Body of pancreas (tissue), 4 donors: ENCODE data around the gene MAMDC2. TPM values are rescaled to one million over a fixed set of nuclear protein-coding genes. Genes with fewer than 3 reads are reported as not detected.

Source experiments
- ATAC-seq: fragments of 150-250 bp; one replicate; pipeline ENCODE4 v1.9.1; 2016
- DNase-seq, 4 donors: peaks; one replicate each; pipeline ENCODE4 v3.0.0-alpha.2; 2019
- H3K27ac ChIP-seq, 4 donors: fragments of 200-600 bp; sonication (generic); 1 replicate in 3 of 4; 2 replicates in 1 of 4; pipeline versions ENCODE4 v1.5.1 to v1.6.1; 2016 to 2019; ENCODE audit warnings: mild to moderate bottlenecking in 1 of 4, mixed read lengths in 1 of 4, moderate library complexity in 1 of 4
- H3K27me3 ChIP-seq, 2 donors: fragments of 200-600 bp; sonication (generic); one replicate each; pipeline ENCODE4 v1.6.0; 2016; ENCODE audit warnings: mild to moderate bottlenecking in 1 of 2
- H3K36me3 ChIP-seq, 2 donors: fragments of 200-600 bp; sonication (generic); replicated peaks in 1 of 2; 2 replicates each; pipeline ENCODE4 v1.5.1; 2016; ENCODE audit warnings: low read depth in 2 of 2; ENCODE audit not compliant: insufficient read depth in 1 of 2
- H3K4me1 ChIP-seq: fragments of 200-600 bp; sonication (generic); one replicate; pipeline ENCODE4 v1.6.0; 2016
- H3K4me3 ChIP-seq, 2 donors: fragments of 200-600 bp; sonication (generic); 1 replicate in 1 of 2; 2 replicates in 1 of 2; pipeline ENCODE4 v1.5.1; 2016 to 2019
- H3K9me3 ChIP-seq, 3 donors: fragments of 200-600 bp; sonication (generic); 1 replicate in 2 of 3; 2 replicates in 1 of 3; pipeline ENCODE4 v1.5.1; 2016
- CTCF ChIP-seq, 7 experiments: fragments of 450-650 bp in 4 of 7; fragments of 200-600 bp in 3 of 7; sonication (generic) in 3 of 7; IDR thresholded peaks; one replicate each; pipeline ENCODE4 v1.5.1; 2016 to 2019; ENCODE audit warnings: antibody characterized with exemption in 7 of 7
- POLR2A ChIP-seq, 3 donors: fragments of 450-650 bp; IDR thresholded peaks; one replicate each; pipeline ENCODE4 v1.6.1; 2016; ENCODE audit warnings: antibody characterized with exemption in 3 of 3, mild to moderate bottlenecking in 2 of 3
- WGBS, 2 donors: methylation state at CpG; one replicate each; pipeline ENCODE4 v1.1.5; 2017; 5-methylcytosine and 5-hydroxymethylcytosine counted together
- intact Hi-C: fragments of 100-400 bp; cut with DNase I; formaldehyde crosslinking; loops from one replicate; pipeline ENCODE4 v1.15.1; 2023
- total RNA-seq, 2 donors: library from RNA; depleted of rRNA; stranded (reverse); fragments of >200 nt; gene quantifications; one replicate each; pipeline ENCODE4 v1.1.0, GENCODE V29; 2016

MAMDC2 gene
- total RNA-seq, 2 donors from 2014 or later: 4.0 to 17.1 TPM

DNA sequence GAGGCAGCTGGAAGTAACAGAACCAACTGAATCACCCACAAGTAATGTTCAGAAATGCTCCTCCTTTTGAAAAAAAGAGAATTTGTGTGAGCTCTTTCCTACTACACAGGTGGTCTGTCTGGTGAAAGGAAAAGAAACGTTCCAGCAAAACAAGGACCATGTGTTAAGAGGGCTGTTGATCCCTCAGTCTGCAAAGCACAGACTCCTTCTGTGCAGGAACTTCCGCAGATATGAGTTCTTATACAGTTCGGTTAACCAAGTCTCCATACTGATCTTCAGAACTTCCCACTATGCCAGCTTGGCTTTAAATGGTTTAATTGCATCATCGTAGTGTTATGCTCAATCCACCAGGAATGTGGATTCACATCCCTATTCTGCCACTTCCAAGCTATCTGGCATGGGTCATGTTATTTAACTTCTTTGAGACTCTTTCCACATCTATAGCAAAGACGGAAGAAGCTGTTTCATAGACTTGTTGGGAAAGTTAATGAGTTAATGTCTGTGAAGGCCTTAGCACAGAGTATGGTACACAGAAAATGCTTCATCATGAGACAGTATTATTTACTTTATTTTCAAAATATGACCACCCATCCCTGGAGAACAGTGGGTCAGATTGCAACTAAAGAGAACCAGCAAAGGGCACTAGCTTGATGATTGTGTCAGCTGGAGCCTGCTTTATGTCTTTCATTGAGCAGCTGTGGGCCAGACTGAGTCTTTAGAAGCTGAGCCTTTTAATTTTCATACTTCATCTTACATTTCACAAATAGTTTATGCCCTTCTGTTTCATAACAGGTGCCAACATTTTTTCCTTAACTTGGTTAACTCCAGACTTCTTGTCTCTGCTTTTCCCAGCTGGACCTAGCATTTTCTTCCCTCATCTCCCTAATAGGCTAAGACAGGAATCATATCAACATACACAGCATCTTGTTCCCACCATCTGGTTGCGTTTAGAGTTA is 89.9 kb downstream of the MAMDC2 start:
- ATAC-seq: no peak
- H3K9me3 ChIP-seq: no peaks in the 10 kb centered on the region
- no peak overlapping the region for H3K4me3 ChIP-seq
- no peak for TF ChIP-seq CTCF (IDR thresholded peaks at IDR 0.05)
- TF ChIP-seq POLR2A (IDR thresholded peaks at IDR 0.05): no peak
- H3K27me3 ChIP-seq: no peaks in the 10 kb centered on the region
- intact Hi-C loops: no loop called here
- no peaks in the 10 kb centered on the region for H3K36me3 ChIP-seq
- no peak overlapping the region for H3K27ac ChIP-seq
- WGBS, 2 donors: 86 to 91% methylated on average over 6 of the region's 6 CpGs
- H3K4me1 ChIP-seq: peaks cover 3% of the 10 kb centered on the region
- DNase-seq: no peak

- Histone ChIP-seq H3K27me3 (no peaks in the 10 kb centered on the region), H3K4me1 (no peaks in the 10 kb centered on the region), H3K4me3 (no peak overlapping the region), H3K36me3 (no peaks in the 10 kb centered on the region), H3K9me3 (no peaks in the 10 kb centered on the region), H3K27ac (no peak overlapping the region)
- ATAC-seq (no peak), DNase-seq (no peak)
- 100% methylated on average over 1 of the region's 1 CpG for WGBS, 2 donors
- TF ChIP-seq POLR2A (IDR thresholded peaks at IDR 0.05): no peak
- no peak for TF ChIP-seq CTCF (IDR thresholded peaks at IDR 0.05)
- intact Hi-C loops: no loop called here
Measured at GRCh38 chr9:70134360-70134759, 90.7 kb downstream of the MAMDC2 start.

DNA sequence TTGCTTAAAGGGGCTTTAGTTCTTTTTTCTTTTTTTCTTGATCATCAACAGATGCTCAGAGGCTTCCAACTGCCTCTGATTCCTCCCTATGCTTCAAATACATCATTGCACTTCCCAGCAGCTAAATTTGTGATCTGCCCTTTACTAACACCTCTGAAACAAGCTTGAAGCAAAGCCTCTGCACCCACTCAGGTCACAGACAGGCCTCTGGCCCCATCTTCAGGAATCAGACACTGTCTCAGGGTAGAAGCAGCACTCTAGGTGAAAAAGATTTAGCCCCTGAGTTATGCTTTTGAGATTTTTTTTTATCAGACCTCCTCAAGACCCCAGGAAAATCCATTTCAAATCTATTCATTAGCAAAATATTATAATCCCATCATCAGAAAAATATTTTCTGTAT is 91.5 kb downstream of the MAMDC2 start:
- DNase-seq: no peak
- intact Hi-C loops: no loop called here
- Histone ChIP-seq H3K9me3 (no peaks in the 10 kb centered on the region), H3K27me3 (no peaks in the 10 kb centered on the region), H3K4me3 (no peak overlapping the region), H3K36me3 (no peaks in the 10 kb centered on the region), H3K27ac (no peak overlapping the region), H3K4me1 (no peaks in the 10 kb centered on the region)
- no peak for ATAC-seq
- TF ChIP-seq CTCF (IDR thresholded peaks at IDR 0.05) (no peak), POLR2A (IDR thresholded peaks at IDR 0.05) (no peak)

DNA sequence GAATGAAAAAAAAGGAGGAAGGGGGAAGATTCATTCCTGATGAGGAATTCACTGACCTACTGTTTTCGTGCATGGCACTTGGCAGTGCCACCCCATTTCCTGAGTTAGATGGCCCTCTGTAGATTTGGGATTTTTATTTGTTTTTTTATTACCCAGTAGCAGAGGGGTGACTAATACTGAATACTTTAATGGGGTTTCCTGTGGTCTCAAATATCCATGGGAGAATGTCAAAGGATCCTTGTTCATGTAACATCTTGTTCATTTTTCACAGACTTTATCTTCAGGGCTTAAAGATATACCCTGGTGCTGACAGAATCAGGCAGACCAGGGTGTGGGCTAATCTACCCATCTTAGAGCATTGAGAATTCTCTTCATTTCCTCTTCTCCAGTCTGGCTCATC is 93.0 kb downstream of the MAMDC2 start:
- intact Hi-C loops: no loop called here
- TF ChIP-seq POLR2A (IDR thresholded peaks at IDR 0.05) (no peak), CTCF (IDR thresholded peaks at IDR 0.05) (no peak)
- WGBS, 2 donors: 68 to 77% methylated on average over 1 of the region's 1 CpG
- no peak overlapping the region for H3K27ac ChIP-seq
- DNase-seq (no peak), ATAC-seq (no peak)
- no peaks in the 10 kb centered on the region for H3K36me3 ChIP-seq
- no peaks in the 10 kb centered on the region for H3K27me3 ChIP-seq
- H3K4me3 ChIP-seq: no peak overlapping the region
- H3K4me1 ChIP-seq: no peaks in the 10 kb centered on the region
- no peaks in the 10 kb centered on the region for H3K9me3 ChIP-seq

GRCh38 chr9:70137577-70137976 is 93.9 kb downstream of the MAMDC2 start:
- no peak overlapping the region for H3K27ac ChIP-seq
- DNase-seq (no peak), ATAC-seq (no peak)
- H3K4me1 ChIP-seq: no peaks in the 10 kb centered on the region
- no peak overlapping the region for H3K4me3 ChIP-seq
- intact Hi-C loops: no loop called here
- TF ChIP-seq CTCF (IDR thresholded peaks at IDR 0.05) (no peak), POLR2A (IDR thresholded peaks at IDR 0.05) (no peak)
- WGBS, 2 donors: 64 to 72% methylated on average over 3 of the region's 3 CpGs
- H3K9me3 ChIP-seq: no peaks in the 10 kb centered on the region
- no peaks in the 10 kb centered on the region for H3K27me3 ChIP-seq
- H3K36me3 ChIP-seq: no peaks in the 10 kb centered on the region
